VCaP (cell line): ENCODE data around the gene HES4.
"Not testable (repeated sequence)": the region's sequence is repeated elsewhere in the genome, so short reads cannot be mapped to it uniquely, and the experiment has no call there.

Source experiments
- H3K27ac ChIP-seq: fragments of 450-650 bp; 2 replicates; pipeline ENCODE4 v1.5.1; 2017
- TF ChIP-seq, protein P1 (sequence below): fragments of 450-650 bp; conservative IDR thresholded peaks from 2 replicates; pipeline ENCODE4 v1.5.1; 2017; ENCODE audit warnings: mild to moderate bottlenecking, moderate library complexity

The HES4 gene

DNA sequence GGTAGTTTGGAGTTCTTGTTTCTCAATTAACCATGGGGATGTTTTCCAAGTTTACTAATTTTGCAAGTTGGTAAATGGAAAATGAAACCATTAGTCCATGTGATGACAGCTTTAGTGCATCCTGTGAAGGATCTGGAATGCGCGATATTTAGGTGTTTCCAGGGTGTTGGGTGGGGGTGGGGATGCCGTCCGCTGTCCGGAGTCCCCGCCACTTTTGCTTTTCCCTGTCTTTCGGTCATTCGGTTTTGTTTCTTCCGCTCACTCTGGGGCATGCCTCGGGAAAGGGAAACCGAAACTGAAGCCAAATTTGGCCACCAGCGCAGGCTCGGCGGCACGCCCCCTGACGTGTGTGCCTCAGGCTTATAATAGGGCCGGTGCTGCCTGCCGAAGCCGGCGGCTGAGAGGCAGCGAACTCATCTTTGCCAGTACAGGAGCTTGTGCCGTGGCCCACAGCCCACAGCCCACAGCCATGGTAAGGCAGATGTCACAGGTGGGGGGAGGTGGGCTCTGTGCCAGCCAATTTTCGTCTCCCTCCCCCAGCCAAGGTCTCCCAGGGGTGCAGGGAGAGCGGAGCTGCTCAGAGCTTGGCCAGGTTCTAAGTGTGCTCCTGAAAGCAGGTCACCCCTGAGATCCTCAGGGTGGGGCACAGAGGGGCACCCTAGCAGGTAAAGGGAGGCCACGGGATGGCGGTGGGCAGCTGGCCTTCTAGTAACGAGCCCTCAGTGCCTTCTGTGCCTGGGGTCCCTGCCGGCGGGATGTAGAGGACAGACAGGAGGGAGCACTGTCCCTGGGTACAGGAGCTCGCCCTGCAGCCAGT is 13.4 kb upstream of the HES4 start, which contains the start of gene ISG15:
TSS of gene ISG15 (plus strand) at position 393 of the 817 bp plus-strand sequence. CDS start at position 470, 77 bp downstream.
- TF ChIP-seq, protein P1, sequence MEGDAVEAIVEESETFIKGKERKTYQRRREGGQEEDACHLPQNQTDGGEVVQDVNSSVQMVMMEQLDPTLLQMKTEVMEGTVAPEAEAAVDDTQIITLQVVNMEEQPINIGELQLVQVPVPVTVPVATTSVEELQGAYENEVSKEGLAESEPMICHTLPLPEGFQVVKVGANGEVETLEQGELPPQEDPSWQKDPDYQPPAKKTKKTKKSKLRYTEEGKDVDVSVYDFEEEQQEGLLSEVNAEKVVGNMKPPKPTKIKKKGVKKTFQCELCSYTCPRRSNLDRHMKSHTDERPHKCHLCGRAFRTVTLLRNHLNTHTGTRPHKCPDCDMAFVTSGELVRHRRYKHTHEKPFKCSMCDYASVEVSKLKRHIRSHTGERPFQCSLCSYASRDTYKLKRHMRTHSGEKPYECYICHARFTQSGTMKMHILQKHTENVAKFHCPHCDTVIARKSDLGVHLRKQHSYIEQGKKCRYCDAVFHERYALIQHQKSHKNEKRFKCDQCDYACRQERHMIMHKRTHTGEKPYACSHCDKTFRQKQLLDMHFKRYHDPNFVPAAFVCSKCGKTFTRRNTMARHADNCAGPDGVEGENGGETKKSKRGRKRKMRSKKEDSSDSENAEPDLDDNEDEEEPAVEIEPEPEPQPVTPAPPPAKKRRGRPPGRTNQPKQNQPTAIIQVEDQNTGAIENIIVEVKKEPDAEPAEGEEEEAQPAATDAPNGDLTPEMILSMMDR = no peak
- peak within 1 kb of the TSS; percentile 81 for H3K27ac ChIP-seq

DNA sequence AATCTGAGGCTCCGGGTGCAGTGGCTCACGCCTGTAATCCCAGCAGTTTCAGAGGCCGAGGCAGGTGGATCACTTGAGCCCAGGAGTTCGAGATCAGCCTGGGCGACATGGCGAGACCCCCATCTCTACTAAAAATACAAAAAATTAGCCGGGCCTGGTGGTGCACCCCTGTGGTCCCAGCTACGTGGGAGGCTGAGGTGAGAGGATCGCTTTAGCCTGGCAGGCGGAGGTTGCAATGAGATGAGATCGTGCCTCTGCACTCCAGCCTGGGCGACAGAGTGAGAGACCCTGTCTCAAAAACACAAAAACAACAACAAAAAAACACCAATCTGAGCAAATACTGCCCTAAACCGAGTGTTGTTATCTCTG is 12.8 kb upstream of the HES4 start:
- H3K27ac ChIP-seq = peak overlapping the region; percentile 81

DNA sequence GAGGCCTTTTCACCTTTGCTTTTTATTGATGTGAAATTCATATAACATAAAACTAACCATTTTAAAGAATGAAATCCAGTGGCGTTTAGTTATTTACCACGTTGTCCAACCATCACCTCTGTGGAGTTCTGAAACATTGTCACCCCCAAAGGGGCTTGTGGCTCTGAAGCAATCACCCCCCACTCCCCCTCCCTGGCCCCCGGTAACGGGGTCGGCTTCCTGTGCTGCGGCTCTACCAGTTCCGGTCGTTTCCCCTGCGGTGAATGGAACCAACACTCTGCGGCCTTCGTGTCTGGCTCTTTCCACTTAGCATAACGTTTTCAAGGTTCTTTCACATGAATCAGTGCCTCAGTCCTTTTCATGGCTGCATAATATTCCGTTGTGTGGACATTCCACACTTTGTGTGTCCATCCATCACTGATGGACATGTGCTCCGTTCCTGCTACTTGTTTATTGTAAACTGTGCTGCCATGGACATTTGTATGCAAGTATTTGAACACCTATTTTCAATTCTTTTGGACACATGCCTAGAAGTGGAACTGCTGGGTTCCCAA is 11.6 kb upstream of the HES4 start:
- TF ChIP-seq, protein P1 = no peak
- no peak overlapping the region for H3K27ac ChIP-seq

DNA sequence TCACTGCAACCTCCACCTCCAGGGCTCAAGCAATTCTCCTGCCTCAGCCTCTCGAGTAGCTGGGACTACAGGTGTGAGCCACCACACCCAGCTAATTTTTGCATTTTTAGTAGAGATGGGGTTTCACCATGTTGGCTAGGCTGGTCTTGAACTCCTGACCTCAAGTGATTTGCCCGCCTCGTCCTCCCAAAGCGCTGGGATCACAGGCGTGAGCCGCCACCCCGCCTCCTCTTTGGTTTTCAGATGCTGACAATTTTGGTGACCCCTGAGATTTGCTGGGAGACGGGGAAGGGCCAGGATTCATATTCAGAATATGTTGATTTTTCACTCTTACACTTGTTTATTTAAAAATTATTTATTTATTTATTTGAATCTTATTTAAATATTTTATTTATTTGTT is 10.2 kb upstream of the HES4 start:
- not testable (repeated sequence) for H3K27ac ChIP-seq

DNA sequence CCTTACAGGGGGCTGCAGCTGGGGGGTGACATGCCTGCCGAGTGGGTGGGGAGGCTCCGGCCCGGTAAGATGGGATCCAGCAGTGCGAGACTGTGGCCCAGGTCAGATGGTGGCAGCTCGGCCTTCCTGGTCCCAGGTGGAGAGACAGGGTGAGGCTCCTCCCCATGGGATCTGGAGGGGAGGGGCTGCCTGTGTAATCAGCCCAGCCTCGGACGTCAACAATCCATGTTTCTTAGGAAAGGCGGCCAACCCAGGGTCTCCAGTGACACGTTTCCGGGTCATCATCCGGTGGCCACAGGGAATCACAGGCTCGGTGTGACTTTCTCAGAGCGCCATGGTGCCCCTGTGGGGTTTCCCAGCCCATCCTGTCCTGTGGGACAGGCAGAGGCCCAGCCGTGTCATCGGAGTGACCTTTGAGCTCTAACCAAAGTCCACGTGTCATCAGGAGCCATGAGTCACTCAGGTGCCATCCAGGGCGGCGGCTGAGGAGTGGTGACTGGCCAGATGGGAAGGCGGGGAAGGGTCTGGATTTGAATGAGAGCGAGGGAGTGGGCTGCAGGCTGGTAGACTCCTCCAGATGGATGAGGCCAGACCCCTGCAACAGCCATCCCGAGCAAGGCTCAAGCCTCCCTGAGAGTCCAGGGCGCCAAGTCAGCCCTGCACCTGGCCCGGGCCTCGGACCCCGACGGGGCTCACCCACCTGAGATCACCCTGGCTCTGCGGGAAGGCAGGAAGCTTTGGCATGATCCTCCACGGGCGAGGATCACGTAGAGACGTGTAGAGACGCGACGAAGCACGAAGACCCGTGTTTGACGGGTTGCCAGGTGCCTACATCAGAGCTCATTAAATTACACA is 6.6 kb upstream of the HES4 start:
- peak overlapping the region; percentile 82 for H3K27ac ChIP-seq
- TF ChIP-seq, protein P1 = no peak

DNA sequence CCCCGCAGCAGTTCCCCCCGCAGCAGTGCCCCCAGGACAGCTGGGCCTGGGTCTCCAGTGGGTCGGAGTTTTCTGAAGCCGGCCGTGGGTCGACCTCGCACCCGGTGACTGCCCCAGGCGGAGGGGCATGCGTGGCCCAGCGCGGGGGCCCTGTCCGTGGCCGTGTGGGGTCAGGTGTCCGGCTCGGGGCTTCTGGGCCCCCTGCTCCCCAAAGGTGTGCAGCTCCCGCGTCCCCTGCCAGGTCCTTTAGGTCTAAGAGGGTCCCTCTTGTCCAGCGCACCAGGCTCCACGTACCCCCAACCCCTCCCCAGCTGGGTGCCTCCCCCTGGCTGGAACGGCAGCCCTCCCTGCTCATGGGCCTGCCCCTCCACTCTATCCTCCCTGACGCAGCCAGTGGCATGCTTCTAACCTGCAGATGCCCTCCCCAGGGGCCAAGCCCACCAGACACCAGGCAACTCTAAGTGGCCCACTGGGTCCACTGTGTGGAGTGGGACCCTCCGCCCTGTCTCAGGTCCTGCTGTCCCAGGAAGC is 5.9 kb upstream of the HES4 start:
- peak overlapping the region; percentile 82 for H3K27ac ChIP-seq
- TF ChIP-seq, protein P1 = no peak

DNA sequence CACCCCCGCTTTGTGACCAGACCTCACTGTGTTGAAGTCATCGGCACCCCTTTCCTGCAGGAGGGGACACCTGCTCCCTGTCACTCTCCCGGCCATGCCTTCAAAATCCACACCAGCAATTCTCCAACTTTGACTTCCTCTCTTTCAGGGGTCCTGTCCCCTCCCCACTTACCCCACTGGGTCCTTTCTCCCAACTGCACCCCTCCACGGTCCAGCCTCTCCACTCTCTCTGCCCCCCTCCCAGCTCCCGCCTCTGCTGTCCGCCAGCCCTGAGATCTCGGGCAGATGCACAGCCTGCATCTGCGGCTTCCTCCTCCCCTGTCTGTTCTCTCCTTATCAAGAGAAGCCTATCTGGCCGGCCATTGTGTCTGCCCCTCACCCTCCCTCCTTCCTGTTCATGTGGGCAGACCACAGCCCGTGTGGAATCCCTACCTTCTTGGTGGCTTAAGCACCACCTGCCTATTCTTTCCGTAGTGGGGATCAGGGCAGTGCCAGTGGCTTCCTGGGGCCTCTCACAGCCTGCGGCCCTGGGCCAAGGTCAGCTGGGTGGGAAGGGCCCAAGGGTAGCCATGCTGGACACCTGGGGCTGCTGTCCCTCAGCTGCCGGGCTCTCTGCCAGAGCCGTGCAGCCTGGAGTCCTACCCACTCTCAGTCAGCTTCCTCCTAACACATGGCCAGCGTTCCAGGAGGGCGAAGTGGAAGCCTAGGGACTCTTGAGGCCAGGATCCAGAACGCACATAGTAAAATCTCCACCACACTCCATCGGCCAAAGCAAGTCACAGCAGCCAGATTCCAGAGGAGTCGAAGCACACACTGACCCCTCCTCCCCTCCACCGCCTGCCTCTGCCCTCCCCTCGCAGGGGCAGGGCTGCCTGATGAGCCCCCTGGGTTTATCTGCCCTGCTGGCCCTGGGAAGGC is 5.1 kb upstream of the HES4 start:
- peak overlapping the region; percentile 82 for H3K27ac ChIP-seq
- TF ChIP-seq, protein P1 = no peak
